GM18951 (cell line): Measurements from ENCODE around the gene GON4L.
"Not testable (repeated sequence)": the region's sequence is repeated elsewhere in the genome, so short reads cannot be mapped to it uniquely, and the experiment has no call there.

Experiments used
- POLR2A ChIP-seq: IDR thresholded peaks from 4 replicates; pipeline ENCODE4 v1.6.1; 2011; ENCODE audit warnings: mild to moderate bottlenecking; ENCODE audit not compliant: insufficient read length, insufficient read depth; ENCODE audit errors: extremely low read depth
- in situ Hi-C: fragments of 300-500 bp; cut with MboI; formaldehyde crosslinking; loops from one replicate; pipeline ENCODE4 v1.12.0; 2022; ENCODE audit warnings: low sequenced_read_pairs, mixed read lengths, inconsistent platforms; ENCODE audit not compliant: unreplicated experiment

Gene GON4L, protein sequence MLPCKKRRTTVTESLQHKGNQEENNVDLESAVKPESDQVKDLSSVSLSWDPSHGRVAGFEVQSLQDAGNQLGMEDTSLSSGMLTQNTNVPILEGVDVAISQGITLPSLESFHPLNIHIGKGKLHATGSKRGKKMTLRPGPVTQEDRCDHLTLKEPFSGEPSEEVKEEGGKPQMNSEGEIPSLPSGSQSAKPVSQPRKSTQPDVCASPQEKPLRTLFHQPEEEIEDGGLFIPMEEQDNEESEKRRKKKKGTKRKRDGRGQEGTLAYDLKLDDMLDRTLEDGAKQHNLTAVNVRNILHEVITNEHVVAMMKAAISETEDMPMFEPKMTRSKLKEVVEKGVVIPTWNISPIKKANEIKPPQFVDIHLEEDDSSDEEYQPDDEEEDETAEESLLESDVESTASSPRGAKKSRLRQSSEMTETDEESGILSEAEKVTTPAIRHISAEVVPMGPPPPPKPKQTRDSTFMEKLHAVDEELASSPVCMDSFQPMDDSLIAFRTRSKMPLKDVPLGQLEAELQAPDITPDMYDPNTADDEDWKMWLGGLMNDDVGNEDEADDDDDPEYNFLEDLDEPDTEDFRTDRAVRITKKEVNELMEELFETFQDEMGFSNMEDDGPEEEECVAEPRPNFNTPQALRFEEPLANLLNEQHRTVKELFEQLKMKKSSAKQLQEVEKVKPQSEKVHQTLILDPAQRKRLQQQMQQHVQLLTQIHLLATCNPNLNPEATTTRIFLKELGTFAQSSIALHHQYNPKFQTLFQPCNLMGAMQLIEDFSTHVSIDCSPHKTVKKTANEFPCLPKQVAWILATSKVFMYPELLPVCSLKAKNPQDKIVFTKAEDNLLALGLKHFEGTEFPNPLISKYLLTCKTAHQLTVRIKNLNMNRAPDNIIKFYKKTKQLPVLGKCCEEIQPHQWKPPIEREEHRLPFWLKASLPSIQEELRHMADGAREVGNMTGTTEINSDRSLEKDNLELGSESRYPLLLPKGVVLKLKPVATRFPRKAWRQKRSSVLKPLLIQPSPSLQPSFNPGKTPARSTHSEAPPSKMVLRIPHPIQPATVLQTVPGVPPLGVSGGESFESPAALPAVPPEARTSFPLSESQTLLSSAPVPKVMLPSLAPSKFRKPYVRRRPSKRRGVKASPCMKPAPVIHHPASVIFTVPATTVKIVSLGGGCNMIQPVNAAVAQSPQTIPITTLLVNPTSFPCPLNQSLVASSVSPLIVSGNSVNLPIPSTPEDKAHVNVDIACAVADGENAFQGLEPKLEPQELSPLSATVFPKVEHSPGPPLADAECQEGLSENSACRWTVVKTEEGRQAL (N-terminal part only)

DNA sequence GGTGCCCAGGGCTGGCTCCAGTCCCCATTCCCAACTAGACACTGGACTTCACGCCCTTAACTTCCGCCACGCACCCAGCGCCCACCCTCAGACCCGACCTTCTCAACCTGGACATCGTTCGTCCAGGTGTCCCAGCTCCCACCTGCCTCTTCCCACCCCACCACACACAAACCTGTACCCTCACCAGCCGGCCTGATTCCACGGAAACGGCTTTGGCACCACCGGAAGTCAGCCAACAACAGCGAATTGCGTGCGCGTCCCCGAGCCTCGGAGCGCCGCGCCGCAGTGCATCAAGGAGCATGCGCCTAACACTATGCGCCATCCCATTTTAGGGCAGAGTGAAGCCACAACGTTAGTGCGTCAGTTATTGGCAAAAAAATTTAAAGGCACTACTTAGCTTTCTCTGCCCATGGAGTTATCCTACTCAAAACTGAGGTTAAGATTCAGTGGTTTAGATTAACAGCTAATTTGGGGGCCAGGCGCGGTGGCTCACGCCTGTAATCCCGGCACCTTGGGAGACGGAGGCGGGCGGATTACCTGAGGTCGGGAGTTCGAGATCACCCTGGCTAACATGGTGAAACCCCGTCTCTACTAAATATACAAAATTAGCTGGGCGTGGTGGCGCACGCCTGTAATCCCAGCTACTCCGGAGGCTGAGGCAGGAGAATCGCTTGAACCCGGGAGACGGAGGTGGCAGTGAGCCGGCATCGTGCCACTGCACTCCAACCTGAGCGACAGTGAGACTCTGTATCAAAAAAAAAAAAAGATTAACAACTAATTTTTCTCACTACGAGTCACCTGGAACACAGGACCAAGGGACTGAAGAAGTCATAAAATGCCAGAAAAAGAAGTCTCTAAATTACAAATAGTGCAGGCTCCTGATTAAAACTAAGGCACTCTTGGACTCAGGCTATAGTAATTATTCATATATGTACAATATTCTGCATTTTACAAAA is at the start of gene GON4L:
Gene GON4L, minus strand, starts transcription at position 240 of the 956 bp plus-strand sequence. CDS start 3,434 bp downstream, outside the sequence.
- peak; percentile 90 for TF ChIP-seq POLR2A

DNA sequence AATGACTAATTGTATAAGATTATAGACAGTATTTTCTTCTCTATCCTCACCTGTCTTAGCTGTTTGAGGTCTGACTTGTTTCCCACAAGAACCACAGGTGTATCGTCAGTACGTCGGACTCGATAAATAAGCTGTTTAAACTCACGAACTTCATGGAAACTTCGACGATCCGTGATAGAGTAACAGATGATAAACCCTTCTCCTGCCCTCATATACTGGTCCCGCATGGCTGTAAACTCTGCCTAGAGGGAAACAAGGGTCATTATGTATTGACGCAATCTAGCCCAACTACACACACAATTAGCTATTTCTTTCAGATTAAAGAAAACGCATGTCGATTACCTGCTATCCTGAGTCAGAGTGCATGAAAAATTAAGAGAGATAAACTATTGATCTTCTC is 47.2 kb upstream of the GON4L start:
- no peak for TF ChIP-seq POLR2A
- in situ Hi-C loops = no loop called here

More for the DNA sequence above, at the start of gene GON4L:
- in situ Hi-C loops = no loop called here

DNA sequence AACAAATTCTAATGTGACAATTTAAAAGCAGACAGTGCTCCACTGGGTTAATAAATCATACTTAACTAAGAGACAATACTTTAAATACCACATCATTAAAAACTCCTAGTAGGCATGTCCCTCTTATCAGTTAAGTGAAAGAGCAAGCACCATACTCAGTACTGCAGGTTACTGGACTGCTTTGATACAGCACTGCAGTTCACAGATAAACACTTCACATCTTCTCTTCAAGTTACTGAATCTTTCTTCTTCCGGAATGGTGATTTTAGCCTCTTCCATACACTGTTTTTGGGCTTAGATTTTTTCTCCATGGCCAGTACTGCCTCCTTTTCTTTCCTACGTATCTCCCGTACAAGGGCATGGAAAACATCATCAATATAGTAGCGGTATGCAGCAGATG is 43.1 kb upstream of the GON4L start:
- TF ChIP-seq POLR2A = no peak
- in situ Hi-C loops = no loop called here

DNA sequence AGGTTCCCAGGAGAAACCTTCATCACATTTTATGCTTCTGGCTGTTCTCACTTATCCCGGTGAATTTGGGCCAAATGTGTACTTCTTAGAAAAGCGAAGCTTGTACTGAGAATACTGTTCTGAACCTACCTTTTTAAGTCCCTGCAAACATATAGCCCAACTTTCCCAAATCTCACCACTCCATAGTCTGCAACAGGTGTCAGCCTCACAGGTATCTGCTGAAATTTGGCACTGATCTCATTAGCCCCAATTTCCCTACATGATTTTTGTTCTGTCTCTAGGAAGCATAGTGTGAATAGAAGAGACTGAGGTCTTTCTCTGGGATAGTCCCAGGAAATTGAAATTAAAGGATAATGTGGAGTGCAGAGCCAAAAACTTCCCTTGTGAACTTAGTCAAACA is 42.7 kb upstream of the GON4L start:
- TF ChIP-seq POLR2A = no peak
- in situ Hi-C loops = no loop called here

DNA sequence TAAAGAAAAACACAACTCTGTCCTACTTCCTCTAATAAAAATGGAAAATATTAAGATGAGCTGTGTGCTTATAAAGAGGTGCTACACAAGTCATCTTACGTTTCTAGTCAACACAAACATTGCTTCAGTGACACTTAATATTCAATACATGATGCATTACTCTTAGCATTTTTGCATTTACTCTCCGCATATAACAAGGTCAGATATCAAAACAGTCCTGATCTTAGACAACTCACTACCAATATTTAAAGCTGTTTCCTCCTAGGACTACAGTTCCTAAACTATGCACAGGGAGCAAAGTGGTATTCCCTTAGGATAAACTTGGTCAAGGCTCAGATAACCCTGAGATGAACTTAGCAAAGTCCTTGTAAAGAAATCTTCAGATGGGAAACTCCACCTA is 41.9 kb upstream of the GON4L start:
- in situ Hi-C loops = no loop called here
- TF ChIP-seq POLR2A = no peak

DNA sequence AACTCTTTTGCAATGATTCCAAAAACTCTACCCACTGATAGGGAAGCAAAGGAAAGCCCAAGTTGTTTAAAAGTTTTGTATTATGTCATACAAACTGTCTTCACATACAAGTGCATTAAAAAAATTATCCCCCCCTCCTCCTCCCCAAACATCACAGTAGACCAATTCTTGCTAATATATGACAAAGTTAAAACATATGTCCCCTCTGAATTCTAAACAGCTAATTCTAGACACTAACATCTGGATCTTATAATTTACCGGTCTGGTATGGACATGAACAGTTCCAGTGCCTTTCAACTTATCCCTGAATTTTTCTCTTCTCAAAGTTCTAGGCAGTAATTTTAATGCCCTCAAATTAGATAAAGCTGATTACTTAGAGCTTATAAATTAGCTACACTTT is 40.7 kb upstream of the GON4L start:
- TF ChIP-seq POLR2A = no peak
- in situ Hi-C loops = no loop called here

DNA sequence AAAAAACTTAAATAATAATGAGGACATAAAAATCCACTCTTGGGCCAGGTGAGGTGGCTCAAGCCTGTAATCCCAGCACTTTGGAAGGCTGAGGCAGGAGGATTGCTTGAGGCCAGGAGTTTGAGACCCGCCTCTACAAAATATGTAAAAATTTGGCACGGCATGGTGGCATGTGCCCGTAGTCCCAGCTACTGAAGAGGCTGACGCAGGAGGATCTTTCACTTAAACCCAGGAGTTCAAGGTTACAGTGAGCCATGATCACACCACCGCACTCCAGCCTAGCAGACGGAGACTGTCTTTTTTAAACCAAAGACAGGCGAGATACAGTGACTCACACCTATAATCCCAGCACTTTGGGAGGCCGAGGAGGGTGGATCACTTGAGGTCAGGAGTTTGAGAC is 39.5 kb upstream of the GON4L start:
- in situ Hi-C loops = not testable (repeated sequence)

DNA sequence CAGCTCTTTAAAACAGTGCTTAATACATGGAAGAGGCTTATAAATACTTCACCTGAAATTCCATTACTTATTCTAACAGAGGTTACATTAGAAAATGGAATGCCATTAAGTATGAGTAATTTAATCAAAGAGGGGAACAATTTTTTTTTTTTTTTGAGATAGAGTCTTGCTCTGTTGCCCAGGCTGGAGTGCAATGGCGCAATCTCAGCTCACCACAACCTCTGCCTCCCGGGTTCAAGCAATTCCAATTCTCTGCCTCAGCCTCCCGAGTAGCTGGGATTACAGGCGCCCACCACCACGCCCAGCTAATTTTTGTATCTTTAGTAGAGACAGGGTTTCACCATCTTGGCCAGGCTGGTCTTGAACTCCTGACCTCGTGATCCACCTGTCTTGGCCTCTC is 38.6 kb upstream of the GON4L start:
- in situ Hi-C loops = not testable (repeated sequence)

DNA sequence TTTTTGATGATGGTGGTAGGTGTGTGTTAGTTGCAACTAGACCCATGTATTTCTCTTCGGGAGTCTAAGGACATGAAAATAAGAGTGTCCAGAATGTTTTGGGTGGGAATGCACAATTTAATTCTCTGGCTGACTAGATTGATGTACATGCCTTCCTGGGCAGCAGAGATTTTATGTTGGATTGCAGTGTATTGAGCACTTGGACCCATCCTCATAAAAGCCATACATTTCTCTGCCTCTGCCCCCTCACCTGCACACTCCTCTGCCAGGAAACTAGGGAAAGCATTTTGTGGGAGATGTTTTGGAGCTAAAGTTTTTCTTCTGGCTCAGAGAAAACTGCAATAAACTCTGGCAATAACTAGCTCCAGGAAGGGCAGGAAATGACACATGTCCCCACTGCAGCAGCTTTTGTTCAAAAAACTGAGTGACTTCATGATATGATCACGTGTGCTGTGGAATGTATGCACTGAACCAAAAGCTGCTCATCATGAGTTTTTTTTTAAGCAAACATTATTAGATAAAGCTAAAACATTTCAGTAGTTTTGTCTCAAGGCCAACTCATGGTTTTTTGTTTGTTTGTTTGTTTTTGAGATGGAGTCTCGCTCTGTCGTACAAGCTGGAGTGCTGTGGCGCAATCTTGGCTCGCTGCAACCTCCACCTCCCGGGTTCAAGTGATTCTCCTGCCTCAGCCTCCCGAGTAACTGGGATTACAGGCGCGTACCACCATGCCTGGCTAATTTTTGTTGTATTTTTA is 36.6 kb upstream of the GON4L start:
- no peak for TF ChIP-seq POLR2A
- in situ Hi-C loops = no loop called here

DNA sequence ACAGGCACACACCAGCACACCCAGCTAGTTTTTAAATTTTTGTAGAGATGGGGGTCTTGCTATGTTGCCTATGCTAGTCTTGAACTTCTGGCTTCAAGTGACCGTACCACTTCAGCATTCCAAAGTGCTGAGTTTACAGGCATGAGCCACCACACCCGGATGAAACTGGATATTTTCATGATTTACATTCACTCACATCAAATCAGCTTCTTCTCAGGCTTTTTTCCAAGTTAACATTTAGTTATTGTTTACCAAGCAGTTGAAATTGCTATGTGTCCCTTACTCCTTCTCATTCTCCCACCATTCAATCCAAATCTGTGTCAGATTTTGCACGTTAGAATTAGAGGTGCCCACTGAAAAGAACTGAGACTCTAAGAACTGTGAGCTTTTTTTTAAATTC is 35.8 kb upstream of the GON4L start:
- TF ChIP-seq POLR2A = no peak
- in situ Hi-C loops = no loop called here

DNA sequence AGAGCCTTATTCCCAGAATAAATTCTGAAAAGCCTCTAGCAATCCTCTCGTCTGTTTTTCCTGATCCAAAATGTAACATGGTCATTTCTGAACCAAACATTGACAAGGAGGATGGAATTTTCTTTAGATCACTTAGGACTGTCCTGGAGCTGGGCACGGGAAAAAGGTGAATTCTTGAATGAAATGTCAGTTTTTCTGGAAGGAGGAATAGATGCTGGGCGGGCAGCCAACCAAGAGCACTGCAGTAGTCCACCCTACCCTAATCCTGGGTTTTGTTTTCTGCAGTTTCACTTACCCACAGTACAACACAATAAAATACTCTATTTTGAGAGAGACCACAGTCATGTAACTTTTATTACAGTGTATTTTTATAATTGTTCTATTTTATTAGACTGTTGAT is 33.2 kb upstream of the GON4L start:
- in situ Hi-C loops = no loop called here
- no peak for TF ChIP-seq POLR2A

DNA sequence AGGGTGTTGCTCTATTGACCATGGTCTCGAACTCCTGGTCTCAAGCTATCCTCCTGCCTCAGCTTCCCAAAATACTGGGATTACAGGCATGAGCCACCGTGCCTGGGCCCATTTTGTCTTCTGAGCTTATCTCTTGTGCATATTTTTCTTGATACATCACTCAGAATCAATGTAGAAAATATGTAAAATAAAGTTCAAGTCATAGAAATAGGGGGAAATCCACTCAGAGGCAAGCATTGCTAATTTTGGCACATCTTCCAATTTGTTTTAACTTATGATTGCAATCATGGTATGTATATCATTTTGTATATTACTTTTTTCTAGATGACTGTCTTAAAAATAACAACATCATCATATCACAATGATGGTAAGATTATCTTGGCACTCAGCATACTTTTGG is 32.6 kb upstream of the GON4L start:
- in situ Hi-C loops = no loop called here
- no peak for TF ChIP-seq POLR2A
